HEK293 (cell line): Measurements from ENCODE around the gene ARHGEF12.

Experiments used
- GLI2 ChIP-seq: fragments of 450-650 bp; formaldehyde crosslinking; IDR thresholded peaks from 2 replicates; pipeline ENCODE4; 2017; ENCODE audit warnings: missing biosample characterization, missing genetic modification characterization, low read depth, borderline replicate concordance
- GLI4 ChIP-seq: fragments of 450-650 bp; formaldehyde crosslinking; IDR thresholded peaks from 2 replicates; pipeline ENCODE4 v1.5.1; 2016; ENCODE audit warnings: missing biosample characterization, missing genetic modification characterization
- HOXC10 ChIP-seq: sonication (generic); formaldehyde crosslinking; IDR thresholded peaks from 2 replicates; pipeline ENCODE4 v1.8.1; 2023; ENCODE audit warnings: mild to moderate bottlenecking, missing genetic modification reagents
- HOXD13 ChIP-seq: sonication (generic); formaldehyde crosslinking; IDR thresholded peaks from 2 replicates; pipeline ENCODE4 v1.8.0; 2022; ENCODE audit warnings: missing genetic modification reagents, borderline replicate concordance
- KLF10 ChIP-seq: fragments of 450-650 bp; IDR thresholded peaks from 2 replicates; pipeline ENCODE4 v1.5.1; 2018; ENCODE audit warnings: missing biosample characterization, mild to moderate bottlenecking, missing genetic modification characterization
- KLF16 ChIP-seq: fragments of 450-650 bp; formaldehyde crosslinking; IDR thresholded peaks from 2 replicates; pipeline ENCODE4 v1.5.1; 2017; ENCODE audit warnings: missing biosample characterization, missing genetic modification characterization
- SCRT2 ChIP-seq: fragments of 450-650 bp; formaldehyde crosslinking; IDR thresholded peaks from 2 replicates; pipeline ENCODE4 v1.5.1; 2016; ENCODE audit warnings: missing biosample characterization, missing genetic modification characterization
- ZBTB11 ChIP-seq: fragments of 450-650 bp; formaldehyde crosslinking; conservative IDR thresholded peaks from 2 replicates; pipeline ENCODE4 v1.5.1; 2016; ENCODE audit warnings: low read depth, missing biosample characterization, missing genetic modification characterization
- ZBTB48 ChIP-seq: fragments of 450-650 bp; formaldehyde crosslinking; IDR thresholded peaks from 2 replicates; pipeline ENCODE4 v1.5.1; 2016; ENCODE audit warnings: missing biosample characterization, missing genetic modification characterization
- ZNF140 ChIP-seq: fragments of 450-650 bp; formaldehyde crosslinking; IDR thresholded peaks from 2 replicates; pipeline ENCODE4 v1.5.1; 2016; ENCODE audit warnings: missing biosample characterization, missing genetic modification characterization
- ZNF211 ChIP-seq: fragments of 450-650 bp; formaldehyde crosslinking; IDR thresholded peaks from 2 replicates; pipeline ENCODE4 v1.5.1; 2016; ENCODE audit warnings: low read depth, missing biosample characterization, missing genetic modification characterization
- ZNF266 ChIP-seq: fragments of 450-650 bp; formaldehyde crosslinking; IDR thresholded peaks from 2 replicates; pipeline ENCODE4 v1.5.1; 2016; ENCODE audit warnings: missing biosample characterization, missing genetic modification characterization, low read depth
- ZNF416 ChIP-seq: fragments of 450-650 bp; formaldehyde crosslinking; IDR thresholded peaks from 2 replicates; pipeline ENCODE4 v1.5.1; 2016; ENCODE audit warnings: missing biosample characterization, missing genetic modification characterization
- ZNF501 ChIP-seq: fragments of 450-650 bp; formaldehyde crosslinking; IDR thresholded peaks from 2 replicates; pipeline ENCODE4 v1.5.1; 2016; ENCODE audit warnings: missing biosample characterization, missing genetic modification characterization
- ZNF510 ChIP-seq: fragments of 450-650 bp; formaldehyde crosslinking; IDR thresholded peaks from 2 replicates; pipeline ENCODE4 v1.5.1; 2018; ENCODE audit warnings: mild to moderate bottlenecking, missing genetic modification characterization, missing biosample characterization; ENCODE audit not compliant: insufficient replicate concordance
- ZNF518A ChIP-seq: fragments of 450-650 bp; formaldehyde crosslinking; conservative IDR thresholded peaks from 2 replicates; pipeline ENCODE4 v1.5.1; 2016; ENCODE audit warnings: low read depth, missing biosample characterization, missing genetic modification characterization
- ZNF571 ChIP-seq: fragments of 450-650 bp; formaldehyde crosslinking; IDR thresholded peaks from 2 replicates; pipeline ENCODE4 v1.5.0; 2017; ENCODE audit warnings: missing biosample characterization, missing genetic modification characterization
- ZNF610 ChIP-seq: fragments of 450-650 bp; formaldehyde crosslinking; IDR thresholded peaks from 2 replicates; pipeline ENCODE4 v1.5.1; 2016; ENCODE audit warnings: missing biosample characterization, missing genetic modification characterization, borderline replicate concordance
- ZSCAN30 ChIP-seq: fragments of 450-650 bp; IDR thresholded peaks from 2 replicates; pipeline ENCODE4 v1.5.1; 2018; ENCODE audit warnings: missing biosample characterization, mild to moderate bottlenecking, missing genetic modification characterization, moderate library complexity
- TF ChIP-seq, protein P1 (sequence below): fragments of 450-650 bp; formaldehyde crosslinking; IDR thresholded peaks from 2 replicates; pipeline ENCODE4 v1.5.1; 2016; ENCODE audit warnings: missing biosample characterization, missing genetic modification characterization, borderline replicate concordance
- TF ChIP-seq, protein P2 (sequence below): fragments of 450-650 bp; formaldehyde crosslinking; IDR thresholded peaks from 2 replicates; pipeline ENCODE4 v1.5.1; 2016; ENCODE audit warnings: missing biosample characterization, missing genetic modification characterization, low read depth
- TF ChIP-seq, protein P3 (sequence below): fragments of 450-650 bp; formaldehyde crosslinking; IDR thresholded peaks from 2 replicates; pipeline ENCODE4 v1.5.1; 2016; ENCODE audit warnings: missing biosample characterization, missing genetic modification characterization

The ARHGEF12 gene

DNA sequence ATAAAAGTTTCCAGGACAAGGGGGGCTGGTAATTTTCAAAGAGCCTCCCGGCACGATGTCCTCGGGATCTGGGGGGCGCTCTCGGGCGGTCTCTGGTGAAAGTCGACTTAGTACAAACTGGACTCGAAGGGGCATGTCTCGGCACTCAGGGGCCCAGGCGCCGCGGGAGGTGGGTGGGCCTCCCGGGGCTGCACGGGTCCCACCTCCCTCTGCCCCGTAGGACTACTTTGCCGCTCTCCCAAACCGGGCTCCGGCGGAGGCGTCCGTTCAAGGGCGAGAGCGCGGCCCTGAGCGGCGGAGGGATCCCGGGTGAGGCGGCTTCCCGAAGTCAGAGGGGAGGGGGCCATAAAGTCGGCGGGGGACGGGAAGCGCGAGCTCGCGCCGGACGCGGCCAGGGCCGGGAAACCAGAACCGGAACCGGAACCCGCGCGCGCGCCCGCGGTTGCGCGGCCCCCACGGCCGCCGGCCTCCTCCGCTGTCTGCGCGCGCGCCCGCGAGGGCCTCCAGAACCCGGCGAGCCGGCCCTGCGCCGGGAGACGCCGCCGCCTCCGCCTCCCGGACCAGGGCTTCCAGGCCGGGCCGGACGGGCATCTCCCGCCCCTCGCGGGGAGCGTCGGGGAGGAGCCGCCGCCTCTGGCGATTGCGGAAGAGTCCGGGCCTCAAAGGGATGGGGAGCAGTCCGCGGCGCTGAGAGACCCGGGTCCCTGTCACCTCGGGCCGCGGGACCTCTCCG lies at the start of gene ARHGEF12 (continued):
- TF ChIP-seq, protein P1, sequence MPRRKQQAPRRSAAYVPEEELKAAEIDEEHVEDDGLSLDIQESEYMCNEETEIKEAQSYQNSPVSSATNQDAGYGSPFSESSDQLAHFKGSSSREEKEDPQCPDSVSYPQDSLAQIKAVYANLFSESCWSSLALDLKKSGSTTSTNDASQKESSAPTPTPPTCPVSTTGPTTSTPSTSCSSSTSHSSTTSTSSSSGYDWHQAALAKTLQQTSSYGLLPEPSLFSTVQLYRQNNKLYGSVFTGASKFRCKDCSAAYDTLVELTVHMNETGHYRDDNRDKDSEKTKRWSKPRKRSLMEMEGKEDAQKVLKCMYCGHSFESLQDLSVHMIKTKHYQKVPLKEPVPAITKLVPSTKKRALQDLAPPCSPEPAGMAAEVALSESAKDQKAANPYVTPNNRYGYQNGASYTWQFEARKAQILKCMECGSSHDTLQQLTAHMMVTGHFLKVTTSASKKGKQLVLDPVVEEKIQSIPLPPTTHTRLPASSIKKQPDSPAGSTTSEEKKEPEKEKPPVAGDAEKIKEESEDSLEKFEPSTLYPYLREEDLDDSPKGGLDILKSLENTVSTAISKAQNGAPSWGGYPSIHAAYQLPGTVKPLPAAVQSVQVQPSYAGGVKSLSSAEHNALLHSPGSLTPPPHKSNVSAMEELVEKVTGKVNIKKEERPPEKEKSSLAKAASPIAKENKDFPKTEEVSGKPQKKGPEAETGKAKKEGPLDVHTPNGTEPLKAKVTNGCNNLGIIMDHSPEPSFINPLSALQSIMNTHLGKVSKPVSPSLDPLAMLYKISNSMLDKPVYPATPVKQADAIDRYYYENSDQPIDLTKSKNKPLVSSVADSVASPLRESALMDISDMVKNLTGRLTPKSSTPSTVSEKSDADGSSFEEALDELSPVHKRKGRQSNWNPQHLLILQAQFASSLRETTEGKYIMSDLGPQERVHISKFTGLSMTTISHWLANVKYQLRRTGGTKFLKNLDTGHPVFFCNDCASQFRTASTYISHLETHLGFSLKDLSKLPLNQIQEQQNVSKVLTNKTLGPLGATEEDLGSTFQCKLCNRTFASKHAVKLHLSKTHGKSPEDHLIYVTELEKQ = peak; percentile 85
- no peak for TF ChIP-seq GLI2 (tag by site-specific recombination)
- TF ChIP-seq HOXD13 (CRISPR knock-in tag) = no peak
- no peak for TF ChIP-seq ZNF571
- peak; percentile 57; the same call in 1 of the 2 replicates for TF ChIP-seq KLF10 (tag by site-specific recombination)
- TF ChIP-seq ZBTB48 (tag by site-specific recombination) = peak; percentile 84
- no peak for TF ChIP-seq ZNF140 (tag by site-specific recombination)
- TF ChIP-seq ZNF211 (tag by site-specific recombination) = no peak
- TF ChIP-seq ZNF510 (tag by site-specific recombination) = no peak
- 0 out of 2 replicates have a peak, but pooled peaks have one; percentile 48 for TF ChIP-seq GLI4 (tag by site-specific recombination)
- TF ChIP-seq SCRT2 = peak; percentile 35; the same call in 1 of the 2 replicates
- TF ChIP-seq ZNF501 (tag by site-specific recombination) = peak; percentile 90
- no peak; the same call in 1 of the 2 replicates for TF ChIP-seq ZNF518A (tag by site-specific recombination)
- TF ChIP-seq ZNF416 (tag by site-specific recombination) = no peak
- TF ChIP-seq, protein P2, sequence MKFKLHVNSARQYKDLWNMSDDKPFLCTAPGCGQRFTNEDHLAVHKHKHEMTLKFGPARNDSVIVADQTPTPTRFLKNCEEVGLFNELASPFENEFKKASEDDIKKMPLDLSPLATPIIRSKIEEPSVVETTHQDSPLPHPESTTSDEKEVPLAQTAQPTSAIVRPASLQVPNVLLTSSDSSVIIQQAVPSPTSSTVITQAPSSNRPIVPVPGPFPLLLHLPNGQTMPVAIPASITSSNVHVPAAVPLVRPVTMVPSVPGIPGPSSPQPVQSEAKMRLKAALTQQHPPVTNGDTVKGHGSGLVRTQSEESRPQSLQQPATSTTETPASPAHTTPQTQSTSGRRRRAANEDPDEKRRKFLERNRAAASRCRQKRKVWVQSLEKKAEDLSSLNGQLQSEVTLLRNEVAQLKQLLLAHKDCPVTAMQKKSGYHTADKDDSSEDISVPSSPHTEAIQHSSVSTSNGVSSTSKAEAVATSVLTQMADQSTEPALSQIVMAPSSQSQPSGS (tag by site-specific recombination) = no peak
- peak; percentile 88 for TF ChIP-seq ZBTB11 (tag by site-specific recombination)
- TF ChIP-seq, protein P3, sequence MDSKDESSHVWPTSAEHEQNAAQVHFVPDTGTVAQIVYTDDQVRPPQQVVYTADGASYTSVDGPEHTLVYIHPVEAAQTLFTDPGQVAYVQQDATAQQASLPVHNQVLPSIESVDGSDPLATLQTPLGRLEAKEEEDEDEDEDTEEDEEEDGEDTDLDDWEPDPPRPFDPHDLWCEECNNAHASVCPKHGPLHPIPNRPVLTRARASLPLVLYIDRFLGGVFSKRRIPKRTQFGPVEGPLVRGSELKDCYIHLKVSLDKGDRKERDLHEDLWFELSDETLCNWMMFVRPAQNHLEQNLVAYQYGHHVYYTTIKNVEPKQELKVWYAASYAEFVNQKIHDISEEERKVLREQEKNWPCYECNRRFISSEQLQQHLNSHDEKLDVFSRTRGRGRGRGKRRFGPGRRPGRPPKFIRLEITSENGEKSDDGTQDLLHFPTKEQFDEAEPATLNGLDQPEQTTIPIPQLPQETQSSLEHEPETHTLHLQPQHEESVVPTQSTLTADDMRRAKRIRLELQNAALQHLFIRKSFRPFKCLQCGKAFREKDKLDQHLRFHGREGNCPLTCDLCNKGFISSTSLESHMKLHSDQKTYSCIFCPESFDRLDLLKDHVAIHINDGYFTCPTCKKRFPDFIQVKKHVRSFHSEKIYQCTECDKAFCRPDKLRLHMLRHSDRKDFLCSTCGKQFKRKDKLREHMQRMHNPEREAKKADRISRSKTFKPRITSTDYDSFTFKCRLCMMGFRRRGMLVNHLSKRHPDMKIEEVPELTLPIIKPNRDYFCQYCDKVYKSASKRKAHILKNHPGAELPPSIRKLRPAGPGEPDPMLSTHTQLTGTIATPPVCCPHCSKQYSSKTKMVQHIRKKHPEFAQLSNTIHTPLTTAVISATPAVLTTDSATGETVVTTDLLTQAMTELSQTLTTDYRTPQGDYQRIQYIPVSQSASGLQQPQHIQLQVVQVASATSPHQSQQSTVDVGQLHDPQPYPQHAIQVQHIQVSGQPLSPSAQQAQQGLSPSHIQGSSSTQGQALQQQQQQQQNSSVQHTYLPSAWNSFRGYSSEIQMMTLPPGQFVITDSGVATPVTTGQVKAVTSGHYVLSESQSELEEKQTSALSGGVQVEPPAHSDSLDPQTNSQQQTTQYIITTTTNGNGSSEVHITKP = peak; percentile 58
- TF ChIP-seq ZNF266 = no peak
- TF ChIP-seq KLF16 (tag by site-specific recombination) = peak; percentile 96
- TF ChIP-seq ZSCAN30 (tag by site-specific recombination) = peak; percentile 98
- no peak for TF ChIP-seq HOXC10 (CRISPR knock-in tag)
- peak; percentile 98 for TF ChIP-seq ZNF610 (tag by site-specific recombination)
